NCI-H526 treated with DMSO at 0.1 percent for 48 hours (cell line): ENCODE measurements around the gene USH1C.

Experiments used
- DNase-seq: peaks from one replicate; lab custom pipeline; 2025; lab: John Stamatoyannopoulos, UW

The USH1C gene

DNA sequence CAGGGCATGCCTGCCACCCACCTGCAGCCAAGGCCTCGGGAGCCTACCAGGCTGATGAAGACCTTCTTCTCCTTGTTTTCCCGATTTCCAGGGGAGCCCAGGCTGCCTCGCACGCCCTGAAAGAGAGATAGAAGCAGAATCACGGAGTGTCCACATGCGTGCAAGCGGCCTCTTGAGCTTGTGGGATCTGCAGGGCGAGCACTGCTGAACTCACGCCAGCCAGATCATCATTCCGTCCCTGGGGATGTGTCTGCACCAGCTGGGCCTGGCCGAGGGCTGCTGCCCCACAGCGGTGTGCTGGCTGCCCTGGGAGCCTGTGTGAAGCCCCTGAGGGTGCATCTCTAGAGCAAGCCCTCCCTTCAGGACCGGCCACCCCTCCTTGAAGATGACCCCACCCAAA lies 17.9 kb downstream of the USH1C start:
- DNase-seq: no peak

DNA sequence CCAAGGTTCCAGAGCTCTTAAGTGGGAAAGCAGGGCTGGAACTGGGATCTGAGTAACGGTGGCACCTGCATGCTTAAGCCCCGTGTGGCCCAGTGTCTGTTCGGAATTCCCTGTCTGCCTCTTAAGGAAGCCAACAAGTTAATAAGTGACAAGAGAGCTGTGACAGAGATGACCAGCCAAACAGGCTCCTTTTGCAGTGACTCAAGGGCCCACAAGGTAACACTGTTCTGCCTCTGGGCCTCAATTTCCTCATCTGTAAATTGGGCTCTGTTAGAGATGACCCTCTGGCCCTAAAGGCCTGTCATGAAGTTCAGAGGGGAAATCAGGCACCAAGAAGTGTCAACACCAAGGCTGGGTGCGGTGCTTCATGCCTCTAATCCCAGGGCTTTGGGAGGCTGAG lies 18.6 kb downstream of the USH1C start:
- DNase-seq: no peak

DNA sequence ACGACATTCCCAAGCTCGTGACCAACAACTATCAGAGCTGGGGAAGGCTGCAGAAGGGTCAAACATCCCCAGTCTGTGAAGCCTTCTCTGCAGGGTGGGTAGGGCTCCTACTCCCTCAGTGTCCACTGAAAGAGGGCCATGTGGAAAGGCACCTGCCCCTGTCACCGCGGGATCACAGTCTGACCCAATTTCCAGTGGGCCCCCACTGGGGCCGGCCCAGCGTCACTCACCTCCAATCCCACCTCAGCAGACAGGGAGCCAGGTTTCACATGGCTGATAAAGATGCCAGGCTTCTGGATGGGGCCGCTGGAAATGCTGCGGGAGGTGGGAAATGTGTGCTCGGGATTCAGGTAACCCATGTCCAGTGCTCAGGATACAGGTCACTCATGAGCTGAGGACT lies 20.0 kb downstream of the USH1C start:
- DNase-seq: no peak

DNA sequence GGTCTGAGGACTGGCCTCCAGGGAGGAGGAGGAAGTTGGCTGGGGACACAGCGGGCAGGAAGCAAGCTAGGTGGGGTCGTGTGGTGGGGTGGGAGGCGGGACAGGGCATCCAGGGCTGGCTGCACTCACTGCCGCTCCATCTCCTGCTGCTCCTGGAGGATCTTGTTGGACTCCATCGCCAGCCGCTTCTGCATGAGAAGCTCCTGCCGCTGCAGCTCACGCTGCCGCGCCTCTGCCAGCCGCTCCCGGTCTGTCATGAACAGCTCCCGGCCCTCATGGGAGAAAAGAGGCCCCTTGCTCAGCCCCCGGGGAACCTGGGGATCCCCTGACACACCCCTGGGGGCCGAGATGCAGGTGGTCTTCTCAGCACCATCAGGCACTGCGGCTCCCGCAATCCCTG lies 21.6 kb downstream of the USH1C start:
- no peak for DNase-seq

DNA sequence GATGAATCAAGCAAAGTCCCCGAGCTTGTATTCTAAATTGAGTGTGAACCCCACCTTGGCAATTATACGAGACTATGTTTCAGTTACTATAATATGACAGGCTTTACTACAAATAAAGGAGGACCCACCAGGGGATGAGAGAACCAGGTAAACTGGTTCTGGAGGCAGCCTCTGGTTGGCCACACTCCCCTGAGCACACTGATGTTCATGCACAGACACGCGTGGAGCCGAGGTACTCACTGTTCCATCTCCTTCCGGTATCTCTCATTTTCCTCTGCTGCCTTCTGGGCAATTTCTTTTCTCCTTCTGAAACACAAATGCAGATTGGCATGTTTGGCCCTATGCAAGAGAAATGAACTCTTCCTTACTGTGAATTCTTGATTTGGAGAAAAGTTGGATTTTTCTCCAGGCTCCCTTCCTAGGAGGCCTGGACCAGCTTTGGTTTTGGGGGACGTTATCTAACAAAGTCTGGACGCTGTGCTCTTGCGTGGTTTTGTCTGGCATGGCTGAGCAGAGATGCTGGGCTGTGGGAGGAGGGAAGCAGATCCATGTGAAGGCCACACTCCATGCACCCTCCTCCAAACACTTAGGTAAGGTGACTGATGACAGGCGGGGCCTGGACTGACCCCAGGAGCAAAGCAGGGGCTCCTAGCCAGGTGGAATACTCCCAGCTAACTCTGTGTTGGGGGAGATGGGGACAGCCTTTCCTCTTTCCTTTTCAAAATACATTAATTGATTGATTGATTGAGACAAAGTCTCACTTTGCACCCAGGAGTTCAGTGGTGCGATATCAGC lies 22.9 kb downstream of the USH1C start:
- DNase-seq: no peak

DNA sequence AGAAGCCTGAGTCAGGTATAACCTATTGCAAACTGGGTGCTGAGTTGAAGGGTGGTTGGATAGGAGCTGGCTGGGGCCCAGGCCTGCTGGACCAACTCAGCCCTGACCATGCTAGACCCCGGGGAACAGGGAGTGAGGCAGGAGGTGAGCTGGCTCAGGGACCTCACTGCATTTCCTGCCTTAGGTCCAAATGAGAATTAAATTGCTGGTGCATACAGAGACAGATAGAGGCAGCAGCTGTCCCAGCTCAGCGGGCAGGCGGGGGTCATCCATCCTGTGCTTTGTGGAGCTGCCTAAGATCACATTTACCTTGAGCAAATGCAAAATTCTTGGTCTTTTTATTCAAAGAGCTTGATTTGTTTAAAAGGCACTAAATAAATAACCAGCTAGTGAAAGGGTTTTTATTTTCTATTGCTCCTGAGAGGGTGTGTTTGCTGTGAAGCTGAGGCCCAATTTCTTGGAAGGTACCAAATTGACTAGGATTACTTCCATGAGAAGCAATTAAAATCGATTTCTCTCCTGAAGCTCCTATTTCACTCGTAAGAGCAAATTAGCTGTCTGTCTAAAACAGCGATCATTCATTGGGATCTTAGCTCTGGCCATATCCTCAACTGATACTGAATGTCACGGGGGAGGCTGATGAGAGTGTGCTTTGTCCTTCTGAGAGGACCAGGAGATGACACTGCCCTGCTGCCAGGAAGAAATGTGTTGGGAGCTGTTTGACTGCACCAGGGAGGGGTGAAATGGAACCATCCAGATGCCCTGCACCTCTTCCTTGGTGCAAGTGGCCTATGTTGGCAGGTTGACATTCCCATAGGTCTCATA lies 24.9 kb downstream of the USH1C start:
- DNase-seq: peak; percentile 94

DNA sequence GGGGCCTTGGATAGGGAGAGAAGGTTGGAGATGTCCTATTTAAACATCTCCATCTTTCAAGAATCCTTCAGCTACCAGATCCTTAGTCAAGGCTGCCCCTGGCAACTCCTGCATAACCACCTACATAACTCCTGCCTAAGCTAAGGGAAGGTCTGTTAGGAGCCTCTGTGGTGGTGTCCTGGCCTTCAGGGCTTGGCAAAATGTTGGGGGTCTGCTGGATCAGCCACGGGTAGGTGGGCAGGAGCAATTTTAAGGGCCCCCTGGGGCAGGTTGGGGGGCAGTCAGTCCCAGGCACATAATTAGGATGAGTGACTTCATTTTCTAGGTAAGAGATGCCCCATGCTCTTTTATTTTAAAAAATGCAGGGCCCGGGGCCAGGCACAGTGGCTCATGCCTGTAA lies 25.9 kb downstream of the USH1C start:
- no peak for DNase-seq

DNA sequence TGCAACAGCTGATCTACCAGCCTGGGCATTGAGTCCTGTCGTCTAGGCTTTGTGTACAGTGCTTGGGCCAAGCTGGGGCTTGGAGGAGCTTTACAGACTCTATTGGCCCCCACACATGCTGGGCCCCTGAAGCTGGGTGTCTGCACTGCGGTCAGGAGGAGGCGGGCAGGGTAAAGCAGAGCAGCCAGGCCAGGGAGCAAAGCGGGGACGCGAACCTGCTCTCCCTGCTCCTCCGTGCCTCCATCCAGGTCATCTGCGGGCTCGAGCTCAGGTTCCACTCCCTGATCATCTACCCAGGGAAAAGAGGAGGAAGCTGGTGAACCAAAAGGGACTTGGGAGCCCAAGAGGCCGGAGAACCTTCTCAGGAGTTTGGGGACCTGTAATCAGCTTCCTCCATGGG lies 27.0 kb downstream of the USH1C start:
- DNase-seq: no peak

DNA sequence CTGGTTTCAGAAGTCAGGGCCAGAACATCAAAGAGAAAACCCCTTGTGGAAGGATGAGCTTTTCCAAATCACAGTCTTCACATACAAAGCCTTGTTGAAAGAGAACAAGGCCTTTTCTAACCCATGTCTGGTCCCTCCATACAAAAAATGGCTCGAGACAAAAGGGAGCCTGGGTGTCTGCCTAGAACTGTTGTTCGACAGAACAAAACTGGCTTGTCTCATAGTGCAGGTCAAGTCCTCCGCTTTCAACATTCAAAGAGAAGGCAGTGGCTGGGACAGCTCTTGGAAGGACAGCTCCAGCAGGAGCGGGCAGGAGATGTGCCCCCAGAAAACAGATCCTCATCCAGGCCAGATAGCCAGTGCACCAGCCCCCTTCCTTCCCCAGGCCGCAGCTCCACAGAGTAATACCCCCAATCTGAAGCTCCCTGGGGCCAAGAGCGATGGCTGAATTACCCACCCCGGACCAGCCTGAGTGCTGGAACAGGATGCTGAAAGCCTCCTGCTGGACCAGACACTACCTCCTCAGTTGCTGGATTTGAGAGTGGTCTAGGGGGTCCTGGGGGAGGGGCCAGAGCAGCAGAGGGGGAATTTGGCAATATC lies 27.6 kb downstream of the USH1C start:
- no peak for DNase-seq

DNA sequence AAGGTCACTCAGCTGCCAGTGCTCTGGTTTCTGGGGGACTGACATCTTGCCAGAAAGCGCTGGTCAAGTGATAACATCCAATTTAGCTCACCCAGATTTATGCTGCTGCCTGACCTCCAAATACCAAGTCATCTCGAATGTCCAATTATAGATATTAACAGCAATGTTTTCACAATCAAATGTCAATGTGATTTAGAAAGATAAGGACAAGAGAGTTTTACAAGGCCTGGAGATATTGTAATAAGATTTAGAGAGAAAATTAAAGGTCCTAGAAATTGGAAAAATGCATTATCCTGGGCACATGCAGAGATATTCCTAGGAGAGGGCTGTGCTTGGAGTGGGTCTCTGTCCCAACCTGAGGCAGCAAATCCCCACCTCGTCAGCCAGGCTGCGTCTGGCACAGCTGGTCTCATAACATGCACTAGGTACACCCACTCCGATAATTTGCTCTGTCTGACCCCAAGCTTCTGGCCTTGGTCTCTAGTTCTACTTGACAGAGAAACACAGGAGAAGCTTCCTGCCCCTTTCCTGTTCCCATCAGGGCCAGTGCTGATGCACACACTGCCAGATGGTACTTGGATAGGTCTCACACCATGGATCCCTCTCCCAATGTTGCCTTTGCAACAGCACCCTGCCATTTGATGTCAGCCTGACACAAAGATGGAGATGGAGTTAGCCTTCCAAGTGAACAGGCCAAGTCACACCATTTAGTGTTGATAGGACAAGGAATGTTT lies 28.6 kb downstream of the USH1C start:
- no peak for DNase-seq

DNA sequence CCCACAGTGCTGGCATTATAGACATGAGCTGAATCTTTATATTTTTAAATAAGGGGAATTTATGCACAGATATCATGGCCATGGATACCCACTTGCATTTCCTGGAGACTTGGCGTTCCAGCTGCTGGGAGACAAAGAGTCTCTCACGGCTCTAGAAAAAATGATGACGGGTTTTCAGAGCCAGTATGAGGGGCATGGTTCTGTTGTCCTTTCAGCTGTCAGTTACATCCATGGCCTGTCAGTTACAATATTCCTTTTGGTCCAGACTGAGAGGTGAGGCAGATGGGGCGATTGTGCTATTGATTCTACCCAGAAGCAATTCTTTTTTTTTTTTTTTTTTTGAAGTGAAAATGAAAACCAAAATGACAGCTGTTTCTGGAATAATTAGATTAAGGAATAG lies 29.7 kb downstream of the USH1C start:
- DNase-seq: no peak

DNA sequence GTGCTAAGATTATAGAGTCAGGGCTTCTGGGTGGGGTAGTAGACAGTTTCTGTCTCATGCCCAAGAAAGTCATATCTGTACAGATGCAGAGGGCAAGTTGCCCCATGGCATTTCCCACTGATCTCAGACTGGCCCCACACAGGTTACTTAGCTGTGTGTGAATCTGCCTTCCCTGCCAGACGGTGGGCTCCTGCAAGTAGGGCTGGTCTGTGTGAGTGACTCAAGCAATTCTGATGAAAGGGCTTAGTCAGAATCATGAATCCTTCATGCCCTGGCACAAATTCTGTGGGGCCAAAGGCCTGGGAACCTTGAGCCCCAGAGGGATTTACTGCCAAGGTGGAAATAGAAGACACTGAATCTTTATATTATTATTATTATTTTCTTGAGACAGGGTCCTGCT lies 30.4 kb downstream of the USH1C start:
- DNase-seq: no peak

DNA sequence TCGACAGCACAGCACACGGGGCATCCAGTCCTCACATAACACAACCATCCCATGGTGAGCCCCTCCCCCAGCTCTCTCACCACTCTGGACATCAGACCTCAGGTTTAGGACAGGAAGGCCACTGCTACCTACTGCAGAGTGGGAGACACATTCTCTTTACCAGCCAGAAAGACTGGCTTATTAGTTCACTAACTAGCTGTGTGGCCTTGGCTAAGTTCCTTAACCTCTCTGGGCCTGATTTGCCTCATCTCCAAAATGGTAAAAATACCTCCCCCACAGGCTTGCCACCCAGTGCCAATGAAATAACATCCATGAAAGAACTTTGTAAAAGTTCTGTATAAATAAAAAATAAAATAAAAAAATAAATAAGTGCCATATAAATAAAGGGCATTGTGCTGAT lies 32.1 kb downstream of the USH1C start:
- no peak for DNase-seq

DNA sequence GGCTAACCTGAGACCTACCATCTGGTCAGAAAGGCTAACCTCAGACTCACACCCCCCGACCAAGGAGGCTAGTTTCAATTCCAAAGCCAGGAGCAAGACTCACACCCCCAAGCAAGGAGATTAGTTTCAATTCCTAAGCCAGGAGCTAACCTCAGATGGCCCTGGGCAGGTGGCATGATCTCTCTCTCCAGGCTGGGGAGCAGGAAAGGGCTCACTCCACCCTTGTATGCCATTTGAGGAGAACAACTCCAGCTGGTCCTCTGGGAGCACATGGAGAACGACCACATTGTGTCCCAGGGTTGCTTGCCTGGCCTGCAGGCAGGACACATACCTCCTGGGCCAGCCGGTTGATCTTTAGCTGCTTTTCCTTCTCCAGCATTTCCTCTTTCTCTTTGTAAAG lies 32.6 kb downstream of the USH1C start:
- DNase-seq: no peak

DNA sequence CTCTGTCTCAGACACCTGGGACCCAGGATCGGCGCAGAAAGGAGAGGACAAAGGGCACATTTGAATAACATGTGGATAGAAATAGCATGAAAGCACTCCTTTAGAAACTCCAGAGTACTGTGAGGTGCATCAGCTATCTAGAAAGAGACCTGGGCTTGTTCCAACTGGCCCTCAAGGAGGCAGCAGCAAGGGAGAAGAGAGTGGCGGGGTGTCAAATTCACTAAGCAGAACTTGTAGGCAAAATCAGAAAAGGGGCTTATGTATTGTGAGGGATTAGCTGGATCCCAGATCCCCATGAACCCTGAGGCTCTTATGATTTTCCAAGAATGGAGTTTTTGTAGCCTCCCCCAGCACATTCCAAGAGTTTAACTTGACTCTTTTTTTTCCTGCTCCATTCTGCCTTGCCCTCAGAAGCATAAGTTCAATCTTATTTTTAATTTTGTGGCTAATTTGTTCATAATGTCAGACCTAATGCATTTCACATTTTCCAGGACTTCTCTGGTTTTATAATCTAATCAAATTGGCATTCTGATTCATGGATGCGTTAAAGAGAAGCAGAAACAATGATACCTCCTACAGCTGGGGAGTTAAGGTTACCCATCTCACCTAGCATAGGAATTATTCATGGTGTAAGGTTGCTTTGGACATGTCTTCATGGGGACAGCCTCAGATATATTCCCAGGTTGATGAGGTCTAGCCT lies 33.6 kb downstream of the USH1C start:
- no peak for DNase-seq

DNA sequence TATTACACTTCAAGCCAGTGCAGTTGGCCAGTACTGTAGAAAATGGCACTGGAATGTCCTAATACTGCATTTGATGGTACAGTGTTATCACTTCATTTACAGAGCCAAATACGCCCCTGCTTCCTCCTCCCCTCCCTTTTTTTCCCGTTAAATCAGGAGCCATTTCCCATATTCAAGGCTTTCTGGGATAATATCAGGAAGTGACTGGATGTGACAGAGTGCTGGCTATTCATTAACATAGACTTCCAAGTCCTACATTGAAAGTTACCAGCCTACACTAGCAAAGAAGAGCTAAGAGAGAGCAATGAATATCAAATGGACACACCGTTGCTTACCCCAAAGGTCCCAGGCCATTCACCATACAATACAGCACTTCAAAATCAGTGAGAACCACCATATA lies 35.4 kb downstream of the USH1C start:
- DNase-seq: no peak

DNA sequence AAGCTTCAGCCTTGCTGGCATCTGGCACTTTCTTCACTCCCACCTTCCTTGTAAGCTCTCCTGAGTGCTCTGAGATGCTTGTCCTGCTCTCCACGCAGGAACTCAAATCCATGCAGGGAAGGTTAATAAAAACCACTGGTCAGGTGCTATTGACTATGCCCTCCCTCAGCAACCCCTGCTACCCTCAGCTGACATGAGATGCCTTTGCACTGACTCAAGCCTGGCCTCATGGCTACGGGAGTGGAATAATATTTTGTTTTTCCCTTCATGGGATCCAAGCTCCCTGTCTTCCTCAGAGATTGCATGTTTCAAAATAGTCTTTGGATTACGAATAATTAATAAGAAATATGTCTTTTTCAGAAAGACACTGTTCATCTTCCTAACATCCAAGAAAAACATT lies 35.9 kb downstream of the USH1C start:
- DNase-seq: no peak

DNA sequence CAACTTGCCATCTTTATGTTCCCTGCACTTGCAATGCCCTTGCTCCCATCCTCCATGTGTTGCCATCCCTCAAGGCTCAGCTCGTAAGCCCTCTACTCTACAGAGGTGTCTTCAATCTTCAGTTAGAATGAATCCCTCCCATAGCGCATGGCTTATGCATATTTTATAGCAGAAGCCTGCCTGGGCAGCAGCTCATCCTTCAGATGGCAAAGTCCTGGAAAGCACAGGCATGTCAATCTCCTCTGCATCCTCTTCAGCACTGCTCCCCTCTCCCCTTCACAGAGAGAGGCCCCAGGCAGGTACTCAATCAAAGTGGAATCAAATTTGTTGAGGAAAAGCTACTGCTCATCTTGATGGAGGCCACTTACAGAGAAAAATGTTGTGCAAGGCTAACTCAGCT lies 36.4 kb downstream of the USH1C start:
- no peak for DNase-seq

DNA sequence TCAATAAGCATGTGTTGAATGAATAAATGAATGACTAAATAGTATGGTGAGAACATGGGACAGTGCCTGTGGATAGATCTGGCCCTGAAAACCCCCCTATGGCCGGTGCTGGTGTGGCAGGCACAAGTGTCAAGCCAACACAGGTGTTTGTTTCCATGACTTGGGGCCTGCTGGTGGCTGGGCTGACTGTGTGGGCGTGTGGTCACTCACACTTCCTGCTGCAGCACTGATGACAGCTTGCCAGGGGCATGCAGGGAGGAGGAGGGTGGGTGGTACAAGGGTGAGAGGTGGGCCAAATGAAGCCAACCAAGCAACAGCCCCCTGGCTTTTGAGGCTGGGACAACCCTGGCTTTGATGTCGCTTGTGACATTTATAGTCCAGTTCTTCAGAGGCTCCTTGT lies 37.3 kb downstream of the USH1C start:
- DNase-seq: no peak

DNA sequence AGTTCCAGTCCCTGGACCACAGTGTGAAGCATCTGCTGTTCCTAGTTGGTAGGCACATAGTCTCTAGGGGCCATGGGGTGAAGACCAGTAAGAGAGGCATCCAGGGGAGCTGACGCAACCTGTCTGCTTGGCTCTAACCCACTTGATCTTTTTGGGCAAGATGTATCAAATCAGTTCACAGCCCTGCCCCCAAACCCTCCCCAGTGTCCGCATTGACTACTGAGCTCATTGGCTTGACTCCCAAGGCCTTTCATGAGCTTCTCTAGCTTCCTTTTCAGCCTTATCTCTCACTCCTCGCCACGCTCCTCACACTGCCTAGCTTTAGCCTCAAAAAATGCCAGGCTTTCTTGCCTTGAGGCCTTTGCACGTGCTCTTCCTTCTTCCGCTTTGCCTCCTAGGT lies 37.9 kb downstream of the USH1C start:
- no peak for DNase-seq

DNA sequence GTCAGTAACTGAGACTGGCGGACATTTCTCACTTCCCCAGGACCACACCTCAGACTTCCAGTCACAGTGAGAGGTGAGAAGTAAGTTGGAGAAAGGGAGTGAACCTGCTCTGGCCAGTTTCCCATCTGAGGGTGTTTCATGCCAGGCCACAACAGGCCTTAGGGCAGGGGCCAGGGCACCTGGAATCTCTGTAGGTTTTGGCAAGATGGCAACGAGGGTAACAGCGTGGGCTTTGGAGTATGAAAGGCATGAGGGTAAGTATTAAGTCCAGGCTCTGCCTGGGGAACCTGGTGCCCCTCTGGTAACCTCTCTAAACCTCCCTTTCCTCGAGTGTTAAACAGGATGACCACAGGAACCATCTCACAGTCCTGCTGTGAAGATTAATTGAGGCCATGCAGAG lies 39.1 kb downstream of the USH1C start:
- DNase-seq: no peak
